ENCODE results near the gene SST.

Gene SST

DNA sequence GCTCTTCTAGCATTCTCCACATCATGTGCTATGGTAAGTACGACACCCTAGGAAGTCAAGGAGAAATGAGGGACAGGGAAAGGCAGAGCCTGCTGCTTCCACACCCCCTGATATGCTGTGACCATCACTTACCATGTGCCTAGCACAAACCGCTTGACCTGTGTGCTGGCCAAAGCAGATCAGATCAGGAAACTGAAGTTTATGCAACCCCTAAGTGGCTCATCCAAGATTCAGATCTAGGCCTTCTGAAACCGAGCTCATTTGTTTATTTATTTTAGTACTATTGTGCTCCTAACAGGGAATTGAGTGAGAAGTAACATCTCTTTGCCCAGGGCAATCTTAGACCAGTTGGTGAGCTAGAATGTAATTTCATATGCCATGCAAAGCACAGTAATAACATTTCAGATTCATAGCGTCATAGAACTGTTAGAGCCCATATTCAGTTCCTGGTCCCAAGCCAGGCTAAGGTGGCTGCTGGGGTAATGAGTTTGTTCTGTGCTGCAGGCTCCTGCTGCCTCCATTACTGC is 32.4 kb upstream of the SST start, which contains the start of gene RTP2:
RTP2 (minus strand) TSS at position 51 of the 527 bp plus-strand sequence. CDS start 429 bp downstream, outside the sequence.
- WGBS, 2 experiments (ENCODE audit: insufficient coverage in 2 of 2), result 0 to 75% methylated on average over 1 to 4 of the region's 4 CpGs
- Histone ChIP-seq H3K4me3 (ENCODE audit: extremely low read depth, insufficient read depth, low read length, poor library complexity, severe bottlenecking) (no peak within 1 kb of the TSS), H3K36me3 (ENCODE audit: control insufficient read depth, insufficient read depth, low read length) (no peaks in the 10 kb centered on the region), H3K9me3 (ENCODE audit: control insufficient read depth, low read length) (no peaks in the 10 kb centered on the region), H3K4me1 (ENCODE audit: control insufficient read depth, insufficient read depth, low read length, poor library complexity, severe bottlenecking) (peaks cover 8% of the 10 kb centered on the region), H3K27ac (ENCODE audit: low read depth, low read length, severe bottlenecking) (no peak within 1 kb of the TSS)

DNA sequence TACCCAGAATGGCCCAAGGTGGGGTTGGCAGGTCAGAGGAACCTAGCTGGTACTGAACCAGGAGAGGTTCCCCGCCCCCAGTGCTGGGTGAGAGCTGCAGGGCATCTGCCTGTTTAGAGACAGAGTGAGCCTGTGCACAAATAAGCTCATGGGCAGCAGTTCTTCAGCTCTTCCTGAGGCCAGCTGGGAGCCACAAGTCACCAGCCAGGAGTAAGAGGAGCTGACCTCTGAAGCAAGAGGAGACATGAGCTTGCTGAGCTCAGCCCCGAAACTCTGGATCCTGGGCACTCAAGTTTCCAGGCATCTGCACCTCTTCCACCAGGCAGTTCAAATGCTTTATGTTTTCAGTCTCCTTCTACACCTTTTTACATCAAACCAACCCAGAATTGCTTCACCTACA is 30.1 kb upstream of the SST start:
- no peak overlapping the region for H3K27ac ChIP-seq (ENCODE audit: low read depth, low read length, severe bottlenecking)

DNA sequence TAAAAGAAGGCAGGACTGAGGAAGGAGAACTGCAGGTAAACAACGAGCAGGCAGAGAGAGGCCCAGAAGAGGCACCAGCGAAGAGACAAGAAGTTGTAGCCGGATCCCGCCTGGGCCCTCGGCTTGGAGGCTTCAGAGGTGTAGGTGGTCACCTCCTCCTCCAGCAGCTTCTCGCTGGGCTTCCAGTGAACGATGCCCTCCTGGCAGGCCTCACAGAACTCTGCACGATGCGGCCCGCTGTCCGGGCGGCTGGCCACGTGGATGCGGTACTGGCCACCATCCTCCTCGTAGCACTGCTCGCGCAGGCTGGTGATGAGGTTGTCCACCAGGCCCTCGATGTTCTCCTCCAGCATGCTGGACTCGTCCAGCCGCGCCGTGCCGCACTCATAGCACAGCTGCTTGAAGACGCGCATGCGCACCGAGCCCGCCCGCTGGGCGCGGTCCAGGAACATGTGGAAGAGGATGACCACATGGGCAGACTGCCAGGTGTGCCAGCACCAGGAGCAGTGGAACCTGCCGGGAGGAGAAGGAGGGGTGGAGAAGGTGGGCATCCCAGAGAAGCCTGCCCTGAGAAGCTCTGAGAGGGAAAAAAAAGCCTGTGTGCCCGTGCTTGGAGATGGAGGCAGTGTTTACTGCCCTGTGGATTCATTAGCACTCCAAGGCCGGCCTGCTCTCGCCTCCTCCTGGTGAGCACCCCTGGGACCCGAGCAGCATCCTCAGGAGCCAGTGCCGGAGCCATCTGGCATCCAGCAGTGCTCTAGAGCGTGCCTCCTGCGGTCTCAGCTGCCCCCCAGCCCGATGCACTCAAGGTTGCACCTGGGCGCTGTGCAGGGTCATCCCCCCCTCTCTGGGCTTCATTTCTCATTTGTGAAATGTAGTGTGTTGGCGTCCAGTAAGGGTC is 28.6 kb upstream of the SST start:
- no peak overlapping the region for H3K27ac ChIP-seq (ENCODE audit: low read depth, low read length, severe bottlenecking)
- 89 to 98% methylated on average over 17 to 24 of the region's 42 CpGs for WGBS, 2 experiments (ENCODE audit: insufficient coverage in 2 of 2)
- H3K9me3 ChIP-seq (ENCODE audit: control insufficient read depth, low read length), result no peaks in the 10 kb centered on the region
- no peak overlapping the region for H3K4me3 ChIP-seq (ENCODE audit: extremely low read depth, insufficient read depth, low read length, poor library complexity, severe bottlenecking)
- no peaks in the 10 kb centered on the region for H3K4me1 ChIP-seq (ENCODE audit: control insufficient read depth, insufficient read depth, low read length, poor library complexity, severe bottlenecking)
- no peaks in the 10 kb centered on the region for H3K36me3 ChIP-seq (ENCODE audit: control insufficient read depth, insufficient read depth, low read length)

More for the DNA sequence above, 30.1 kb upstream of the SST start:
- H3K9me3 ChIP-seq (ENCODE audit: control insufficient read depth, low read length), result no peaks in the 10 kb centered on the region
- WGBS, 2 experiments (ENCODE audit: insufficient coverage in 2 of 2), result 90% methylated on average over 2 of the region's 2 CpGs
- no peaks in the 10 kb centered on the region for H3K36me3 ChIP-seq (ENCODE audit: control insufficient read depth, insufficient read depth, low read length)
- peaks cover 7% of the 10 kb centered on the region for H3K4me1 ChIP-seq (ENCODE audit: control insufficient read depth, insufficient read depth, low read length, poor library complexity, severe bottlenecking)
- no peak overlapping the region for H3K4me3 ChIP-seq (ENCODE audit: extremely low read depth, insufficient read depth, low read length, poor library complexity, severe bottlenecking)

DNA sequence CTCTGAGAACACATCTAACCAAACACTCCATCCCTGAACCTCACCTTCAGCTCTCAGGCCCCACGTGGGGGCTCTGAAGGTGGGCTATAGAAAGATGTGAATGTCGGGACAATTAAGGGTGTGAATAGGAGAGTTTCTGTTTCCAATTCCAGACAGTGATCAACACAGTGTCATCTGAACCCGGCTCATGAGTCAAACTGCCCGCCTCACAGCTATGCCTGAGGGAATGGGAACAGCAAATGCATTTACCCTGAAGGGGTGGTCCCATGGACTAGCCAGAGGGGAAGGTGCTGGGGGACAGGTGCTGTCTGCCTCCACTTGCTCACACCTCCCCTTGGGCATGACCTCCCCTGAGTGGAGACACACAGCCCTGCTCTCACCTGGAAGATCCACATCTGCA is 25.8 kb upstream of the SST start:
- H3K27ac ChIP-seq (ENCODE audit: low read depth, low read length, severe bottlenecking), result no peak overlapping the region
- WGBS, 2 experiments (ENCODE audit: insufficient coverage in 2 of 2), result 60 to 67% methylated on average over 3 of the region's 4 CpGs

DNA sequence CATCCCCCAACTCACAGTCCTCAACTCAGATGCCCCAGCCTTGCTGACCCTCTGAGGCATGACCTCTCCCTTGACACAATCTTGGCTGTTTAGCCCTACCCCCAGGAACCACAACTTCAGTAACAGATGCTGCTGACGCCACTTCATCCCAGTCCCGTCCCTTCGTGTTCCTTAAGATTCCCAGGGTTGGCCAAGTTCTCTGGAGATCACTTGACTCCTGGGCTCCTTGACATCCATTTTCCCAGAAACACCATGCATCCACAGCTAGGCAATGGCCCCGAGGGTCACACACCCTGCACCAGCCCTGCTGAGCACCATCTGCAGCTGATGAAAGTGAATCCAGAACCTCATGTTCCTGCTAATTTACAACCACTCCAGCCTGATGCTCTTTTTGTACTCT is 25.3 kb upstream of the SST start:
- Histone ChIP-seq H3K4me3 (ENCODE audit: extremely low read depth, insufficient read depth, low read length, poor library complexity, severe bottlenecking) (no peak overlapping the region), H3K4me1 (ENCODE audit: control insufficient read depth, insufficient read depth, low read length, poor library complexity, severe bottlenecking) (no peaks in the 10 kb centered on the region), H3K27ac (ENCODE audit: low read depth, low read length, severe bottlenecking) (no peak overlapping the region), H3K9me3 (ENCODE audit: control insufficient read depth, low read length) (no peaks in the 10 kb centered on the region), H3K36me3 (ENCODE audit: control insufficient read depth, insufficient read depth, low read length) (no peaks in the 10 kb centered on the region)
- 67 to 90% methylated on average over 1 to 4 of the region's 4 CpGs for WGBS, 2 experiments (ENCODE audit: insufficient coverage in 2 of 2)

More for the DNA sequence above, 25.8 kb upstream of the SST start:
- Histone ChIP-seq H3K36me3 (ENCODE audit: control insufficient read depth, insufficient read depth, low read length) (no peaks in the 10 kb centered on the region), H3K4me1 (ENCODE audit: control insufficient read depth, insufficient read depth, low read length, poor library complexity, severe bottlenecking) (no peaks in the 10 kb centered on the region), H3K4me3 (ENCODE audit: extremely low read depth, insufficient read depth, low read length, poor library complexity, severe bottlenecking) (no peak overlapping the region), H3K9me3 (ENCODE audit: control insufficient read depth, low read length) (no peaks in the 10 kb centered on the region)

DNA sequence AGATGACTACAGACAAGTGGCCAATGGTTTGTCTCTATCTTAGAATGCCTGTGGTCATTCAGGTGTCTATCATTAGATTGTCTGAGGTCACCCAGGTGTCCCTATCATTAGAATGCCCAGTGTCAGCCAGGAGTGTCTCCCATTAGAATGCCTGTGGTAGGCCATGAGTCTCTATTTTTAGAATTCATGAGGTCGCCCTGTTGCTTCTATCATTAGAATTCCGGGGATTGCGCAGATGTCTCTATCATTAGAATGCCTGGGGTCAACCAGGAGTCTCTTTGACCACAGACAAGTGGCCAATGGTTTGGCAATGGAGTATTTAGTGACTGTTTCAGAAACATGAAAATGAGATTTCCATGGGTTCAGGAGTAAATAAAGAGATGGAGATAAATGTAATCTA is 24.6 kb upstream of the SST start:
- Histone ChIP-seq H3K36me3 (ENCODE audit: control insufficient read depth, insufficient read depth, low read length) (no peaks in the 10 kb centered on the region), H3K9me3 (ENCODE audit: control insufficient read depth, low read length) (no peaks in the 10 kb centered on the region), H3K4me3 (ENCODE audit: extremely low read depth, insufficient read depth, low read length, poor library complexity, severe bottlenecking) (no peak overlapping the region), H3K27ac (ENCODE audit: low read depth, low read length, severe bottlenecking) (no peak overlapping the region), H3K4me1 (ENCODE audit: control insufficient read depth, insufficient read depth, low read length, poor library complexity, severe bottlenecking) (no peaks in the 10 kb centered on the region)
- WGBS, 2 experiments (ENCODE audit: insufficient coverage in 2 of 2), result 79 to 83% methylated on average over 3 of the region's 3 CpGs

DNA sequence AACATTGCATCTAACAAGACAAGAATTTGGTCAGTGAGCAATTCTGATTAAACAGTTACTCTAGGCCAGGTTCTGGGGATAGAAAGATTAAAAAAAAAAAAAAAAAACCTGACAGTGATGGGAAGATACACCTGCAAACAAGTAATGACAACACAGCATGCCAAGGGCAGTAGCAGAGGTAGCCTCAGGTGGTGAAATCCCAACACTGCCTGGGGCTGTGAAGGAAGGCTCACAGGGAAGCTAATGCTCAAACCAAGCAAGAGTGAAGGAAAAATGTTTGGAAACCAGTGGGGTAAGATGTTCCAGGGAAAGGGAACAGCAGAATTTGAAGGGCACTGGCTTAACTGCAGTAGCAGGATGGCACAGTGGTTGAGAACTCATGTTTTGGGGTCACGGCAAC is 23.2 kb upstream of the SST start:
- H3K4me3 ChIP-seq (ENCODE audit: extremely low read depth, insufficient read depth, low read length, poor library complexity, severe bottlenecking), result no peak overlapping the region
- 100% methylated on average over 1 of the region's 1 CpG; no CpG with 5 or more reads in 1 of the 2 experiments for WGBS, 2 experiments (ENCODE audit: insufficient coverage in 2 of 2)

DNA sequence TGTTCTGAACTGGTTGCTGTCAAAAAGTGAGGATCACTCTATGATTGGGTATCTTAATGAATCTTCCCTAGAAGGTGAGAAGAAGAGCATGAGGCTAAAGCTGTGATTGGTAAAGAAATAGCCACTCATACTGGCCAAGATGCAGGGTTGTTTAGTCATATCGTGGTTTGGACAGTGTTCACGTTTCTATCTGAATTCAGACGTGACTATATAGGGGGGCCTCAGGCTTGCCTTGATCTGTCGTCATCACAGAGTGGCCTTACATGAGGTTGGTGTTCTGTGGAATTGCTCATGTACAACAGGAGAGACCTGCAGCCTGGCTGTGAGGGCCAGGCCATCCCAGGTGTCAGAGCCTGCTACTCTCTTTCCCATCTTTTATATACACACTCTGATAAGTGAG is 19.8 kb upstream of the SST start:
- 81 to 88% methylated on average over 2 to 3 of the region's 4 CpGs for WGBS, 2 experiments (ENCODE audit: insufficient coverage in 2 of 2)
- no peaks in the 10 kb centered on the region for H3K4me1 ChIP-seq (ENCODE audit: control insufficient read depth, insufficient read depth, low read length, poor library complexity, severe bottlenecking)
- H3K9me3 ChIP-seq (ENCODE audit: control insufficient read depth, low read length), result peaks cover 18% of the 10 kb centered on the region
- H3K36me3 ChIP-seq (ENCODE audit: control insufficient read depth, insufficient read depth, low read length), result no peaks in the 10 kb centered on the region
- H3K27ac ChIP-seq (ENCODE audit: low read depth, low read length, severe bottlenecking), result no peak overlapping the region
- H3K4me3 ChIP-seq (ENCODE audit: extremely low read depth, insufficient read depth, low read length, poor library complexity, severe bottlenecking), result no peak overlapping the region

More for the DNA sequence above, 23.2 kb upstream of the SST start:
- no peaks in the 10 kb centered on the region for H3K4me1 ChIP-seq (ENCODE audit: control insufficient read depth, insufficient read depth, low read length, poor library complexity, severe bottlenecking)
- no peak overlapping the region for H3K27ac ChIP-seq (ENCODE audit: low read depth, low read length, severe bottlenecking)
- no peaks in the 10 kb centered on the region for H3K9me3 ChIP-seq (ENCODE audit: control insufficient read depth, low read length)
- H3K36me3 ChIP-seq (ENCODE audit: control insufficient read depth, insufficient read depth, low read length), result no peaks in the 10 kb centered on the region

DNA sequence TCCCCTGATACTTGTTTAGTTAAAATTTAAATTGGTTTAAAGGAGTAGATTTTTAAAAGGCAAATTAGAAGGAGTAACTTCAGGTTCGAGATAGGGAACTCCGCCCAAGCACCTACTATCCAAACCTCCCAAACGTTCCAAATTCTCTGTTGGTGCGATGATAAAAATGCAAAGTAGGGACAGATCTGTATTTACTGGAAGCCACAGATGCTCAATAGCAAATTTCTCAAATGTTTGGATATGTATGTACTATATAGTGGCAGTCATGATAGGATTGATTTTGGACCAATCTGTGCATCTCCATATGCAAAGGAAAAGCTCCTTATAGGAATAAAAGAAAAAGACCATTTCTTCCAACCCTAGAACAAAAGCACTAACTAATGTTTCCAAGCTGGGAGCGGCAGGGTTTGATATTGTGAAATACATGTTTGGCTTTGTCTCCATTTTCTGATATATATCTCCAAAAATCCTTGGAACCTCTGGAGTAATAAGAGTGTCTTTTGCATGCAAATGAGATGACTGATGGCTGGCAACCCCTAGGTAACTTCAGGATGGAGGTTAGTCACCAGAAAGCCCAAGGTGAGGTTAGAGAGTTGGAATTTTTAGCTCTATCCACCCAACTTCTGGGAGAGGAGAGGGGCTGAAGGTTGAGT is 16.6 kb upstream of the SST start:
- Histone ChIP-seq H3K4me1 (ENCODE audit: control insufficient read depth, insufficient read depth, low read length, poor library complexity, severe bottlenecking) (no peaks in the 10 kb centered on the region), H3K9me3 (ENCODE audit: control insufficient read depth, low read length) (peaks cover 18% of the 10 kb centered on the region), H3K4me3 (ENCODE audit: extremely low read depth, insufficient read depth, low read length, poor library complexity, severe bottlenecking) (no peak overlapping the region), H3K27ac (ENCODE audit: low read depth, low read length, severe bottlenecking) (no peak overlapping the region), H3K36me3 (ENCODE audit: control insufficient read depth, insufficient read depth, low read length) (no peaks in the 10 kb centered on the region)
- WGBS, 2 experiments (ENCODE audit: insufficient coverage in 2 of 2), result no CpG with 5 or more reads among the region's 5 CpGs

DNA sequence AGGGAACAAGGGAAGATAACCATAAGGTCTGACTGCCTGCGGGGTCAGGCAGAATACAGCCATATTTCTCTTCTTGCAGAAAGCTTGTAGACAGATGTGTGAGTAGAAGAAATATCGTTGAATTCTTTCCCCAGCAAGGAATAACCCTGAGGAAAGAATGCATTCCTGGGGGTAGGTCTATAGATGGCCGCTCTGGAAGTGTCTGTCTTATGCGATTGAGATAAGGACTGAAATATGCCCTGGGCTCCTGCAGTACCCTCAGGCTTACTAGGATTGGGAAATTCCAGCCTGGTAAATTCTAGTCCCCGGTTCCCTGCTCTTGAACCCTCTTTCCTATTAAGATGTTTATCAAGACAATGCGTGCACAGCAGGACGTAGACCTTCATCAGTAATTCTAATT is 15.8 kb upstream of the SST start:
- H3K4me3 ChIP-seq (ENCODE audit: extremely low read depth, insufficient read depth, low read length, poor library complexity, severe bottlenecking), result no peak overlapping the region
- H3K4me1 ChIP-seq (ENCODE audit: control insufficient read depth, insufficient read depth, low read length, poor library complexity, severe bottlenecking), result no peaks in the 10 kb centered on the region
- H3K36me3 ChIP-seq (ENCODE audit: control insufficient read depth, insufficient read depth, low read length), result no peaks in the 10 kb centered on the region
- no peak overlapping the region for H3K27ac ChIP-seq (ENCODE audit: low read depth, low read length, severe bottlenecking)
- peaks cover 18% of the 10 kb centered on the region for H3K9me3 ChIP-seq (ENCODE audit: control insufficient read depth, low read length)
- 80 to 88% methylated on average over 6 of the region's 7 CpGs for WGBS, 2 experiments (ENCODE audit: insufficient coverage in 2 of 2)
